22Rv1 (cell line): ENCODE data around the gene SCARF2.

Experiments used
- CTCF ChIP-seq: fragments of 450-650 bp; IDR thresholded peaks from 2 replicates; pipeline ENCODE4 v1.5.1; 2017; ENCODE audit warnings: mild to moderate bottlenecking
- ZFX ChIP-seq: fragments of 450-650 bp; IDR thresholded peaks from 2 replicates; pipeline ENCODE4 v1.6.1; 2017; ENCODE audit warnings: antibody characterized with exemption, borderline replicate concordance

GRCh38 chr22:20413217-20414058 is 24.2 kb downstream of the SCARF2 start:
- no peak for TF ChIP-seq CTCF
- TF ChIP-seq ZFX: no peak
